ENCODE results near the gene SYT5.
"Not testable (repeated sequence)": the region's sequence is repeated elsewhere in the genome, so short reads cannot be mapped to it uniquely, and the experiment has no call there.

The SYT5 gene

GRCh38 chr19:55206664-55207500 lies 26.8 kb upstream of the SYT5 start:
- DNase-seq = peak; percentile 89

- not testable (repeated sequence) for DNase-seq
These were observed 22.1 kb upstream of the SYT5 start for GRCh38 chr19:55202199-55202598.

- DNase-seq = no peak
These were observed 19.6 kb upstream of the SYT5 start for GRCh38 chr19:55199620-55200204.

GRCh38 chr19:55198651-55199050 lies 18.6 kb upstream of the SYT5 start:
- DNase-seq = no peak

- DNase-seq = no peak
These were observed 17.4 kb upstream of the SYT5 start for GRCh38 chr19:55197528-55197927.

DNA sequence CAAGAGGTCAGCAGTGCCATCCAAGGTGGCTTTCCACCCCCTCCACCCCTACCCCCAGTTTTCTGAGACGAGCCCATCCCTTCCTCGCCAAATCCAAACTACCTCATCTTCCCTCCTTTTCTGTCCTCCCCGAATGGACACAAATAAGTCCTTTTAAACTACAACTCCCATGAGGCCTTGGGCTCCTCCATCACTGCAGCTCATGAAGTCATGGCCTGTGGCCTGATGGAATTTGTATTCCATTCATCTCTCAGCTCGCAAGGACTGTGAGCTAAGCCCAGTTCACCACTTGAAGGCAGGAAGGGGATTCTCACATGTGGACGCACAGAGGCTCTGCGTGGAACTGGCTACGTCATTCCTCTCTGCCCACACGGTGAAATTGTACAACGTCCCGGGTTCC lies 16.7 kb upstream of the SYT5 start:
- DNase-seq = no peak

DNA sequence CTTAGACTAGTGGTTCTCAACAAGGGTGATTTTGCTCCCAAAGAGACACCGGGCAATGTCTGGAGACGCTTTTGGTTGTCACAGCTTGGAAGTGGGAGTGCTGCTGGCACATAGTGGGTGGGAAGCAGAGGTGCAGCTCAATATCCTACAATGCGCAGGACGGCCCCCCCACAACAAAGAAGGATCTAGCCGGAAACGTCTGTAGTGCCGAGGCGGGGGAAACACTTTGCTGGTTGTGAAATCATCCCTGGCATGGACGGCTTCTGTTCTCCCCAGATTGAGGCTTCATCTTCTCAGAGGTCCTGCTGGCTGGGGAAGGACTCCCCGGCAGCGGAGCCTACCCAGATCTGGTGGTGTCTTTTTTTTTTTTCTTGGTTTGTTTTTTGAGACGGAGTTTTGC lies 13.4 kb upstream of the SYT5 start:
- no peak for DNase-seq

- peak; percentile 98 for DNase-seq
These were observed 9.3 kb upstream of the SYT5 start for GRCh38 chr19:55189403-55189835.

DNA sequence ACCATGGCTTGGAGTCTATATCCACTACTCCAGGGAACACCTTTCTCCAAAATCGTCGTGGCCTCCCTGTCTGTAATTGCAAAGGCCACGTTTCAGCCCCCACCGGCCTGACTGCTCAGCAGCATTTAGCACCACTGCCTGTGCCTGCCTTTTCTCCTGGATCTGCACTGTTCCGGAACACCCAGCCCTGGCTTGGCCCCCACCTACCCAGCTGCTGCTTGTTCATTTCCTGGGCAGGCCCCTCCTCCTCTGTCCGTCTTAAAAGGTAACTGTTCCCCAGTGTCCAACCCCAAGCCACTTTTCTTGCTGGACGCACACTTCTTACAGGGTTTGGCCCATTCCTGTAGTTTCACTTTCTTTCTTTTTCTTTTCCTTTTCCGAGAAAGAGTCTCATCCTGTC lies 8.5 kb upstream of the SYT5 start:
- no peak for DNase-seq

- no peak for DNase-seq
These were observed 6.0 kb upstream of the SYT5 start for GRCh38 chr19:55186080-55186479.

- DNase-seq = no peak
These were observed 1.7 kb upstream of the SYT5 start for GRCh38 chr19:55181740-55182139.

DNA sequence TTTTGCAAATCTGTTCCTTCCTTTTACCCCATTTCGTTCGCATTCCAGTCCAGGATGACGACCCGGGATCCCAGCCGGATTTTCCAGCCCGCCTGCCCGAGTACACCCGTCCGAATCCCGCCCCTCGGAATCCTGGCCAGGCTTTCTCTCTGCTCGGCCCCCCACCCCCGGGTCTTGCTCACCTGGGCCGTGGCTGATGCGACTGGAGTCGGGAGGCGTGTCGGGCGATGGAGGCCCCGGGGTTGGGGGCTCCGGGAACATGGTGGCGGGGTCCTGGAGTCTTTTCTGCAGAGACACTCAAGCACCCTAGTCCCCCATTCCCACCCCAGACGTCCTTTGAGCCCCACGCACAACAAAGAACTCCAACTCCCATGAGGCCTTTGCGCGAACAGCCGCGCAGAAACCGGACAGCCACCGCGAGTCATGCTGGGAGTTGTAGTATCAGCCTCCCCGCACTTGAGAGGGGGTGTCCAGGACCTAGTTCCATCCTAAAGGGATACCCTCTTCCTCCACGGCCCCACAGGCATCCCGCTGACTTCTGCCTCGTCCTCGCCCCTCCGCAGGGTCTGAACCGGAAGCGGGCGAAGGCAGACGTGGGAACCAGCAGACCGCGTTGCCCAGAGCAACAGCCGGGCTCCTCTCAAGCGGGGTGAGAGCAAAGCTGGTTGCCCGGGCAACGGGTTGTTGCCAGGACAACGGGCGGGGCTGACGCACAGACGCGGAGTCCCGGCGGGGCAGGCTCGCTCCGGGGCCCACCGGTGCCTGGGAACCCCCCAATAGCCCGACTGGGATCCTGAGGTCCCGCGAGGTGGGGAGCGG lies 1.1 kb downstream of the SYT5 start:
- peak; percentile 50 for DNase-seq

- no peak for DNase-seq
These were observed 4.0 kb downstream of the SYT5 start for GRCh38 chr19:55176076-55176475.

- no peak for DNase-seq
These were observed 4.8 kb downstream of the SYT5 start for GRCh38 chr19:55175117-55175867.

- DNase-seq = no peak
These were observed 5.5 kb downstream of the SYT5 start for GRCh38 chr19:55174425-55175116.

- DNase-seq = peak; percentile 72
These were observed 6.2 kb downstream of the SYT5 start for GRCh38 chr19:55173714-55174409.

- DNase-seq = no peak
These were observed 6.8 kb downstream of the SYT5 start for GRCh38 chr19:55173186-55173713.

GRCh38 chr19:55172741-55173140 lies 7.3 kb downstream of the SYT5 start:
- DNase-seq = peak; percentile 76

DNA sequence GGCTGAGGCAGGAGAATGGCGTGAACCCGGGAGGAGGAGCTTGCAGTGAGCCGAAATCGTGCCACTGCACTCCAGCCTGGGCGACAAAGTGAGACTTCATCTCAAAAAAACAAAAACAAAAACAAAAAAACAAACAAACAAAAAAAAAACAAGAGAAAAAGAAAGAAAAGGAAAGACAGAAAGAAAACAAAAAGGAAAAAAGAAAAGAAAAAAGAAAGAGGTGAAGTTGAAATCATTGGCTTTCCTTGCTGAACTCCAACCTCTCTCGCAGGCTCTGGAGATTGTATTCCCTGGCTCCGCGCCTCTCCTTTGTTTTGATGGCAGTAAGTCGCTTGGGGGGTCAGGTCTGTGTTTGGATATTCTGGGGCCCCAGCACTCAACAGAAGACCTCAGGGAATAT lies 7.8 kb downstream of the SYT5 start:
- not testable (repeated sequence) for DNase-seq

DNA sequence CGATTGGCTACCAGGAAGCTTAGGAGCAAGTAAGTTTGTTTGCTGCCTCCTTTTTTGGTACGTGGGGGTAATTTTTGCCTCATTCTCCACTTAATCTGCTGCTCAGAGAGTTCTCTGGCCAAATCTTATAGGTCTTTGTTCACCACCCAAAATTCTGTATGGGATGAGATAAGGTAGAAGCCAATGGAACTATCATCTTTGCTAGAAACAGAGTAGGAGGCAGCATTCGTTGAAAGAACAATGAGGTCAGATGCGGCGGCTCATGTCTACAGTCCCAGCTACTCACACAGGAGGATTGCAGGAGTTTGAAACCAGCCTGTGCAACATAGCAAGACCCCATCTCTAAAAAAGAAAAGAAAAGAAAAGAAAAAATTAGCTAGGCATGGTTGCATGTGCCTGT lies 8.6 kb downstream of the SYT5 start:
- DNase-seq = no peak

DNA sequence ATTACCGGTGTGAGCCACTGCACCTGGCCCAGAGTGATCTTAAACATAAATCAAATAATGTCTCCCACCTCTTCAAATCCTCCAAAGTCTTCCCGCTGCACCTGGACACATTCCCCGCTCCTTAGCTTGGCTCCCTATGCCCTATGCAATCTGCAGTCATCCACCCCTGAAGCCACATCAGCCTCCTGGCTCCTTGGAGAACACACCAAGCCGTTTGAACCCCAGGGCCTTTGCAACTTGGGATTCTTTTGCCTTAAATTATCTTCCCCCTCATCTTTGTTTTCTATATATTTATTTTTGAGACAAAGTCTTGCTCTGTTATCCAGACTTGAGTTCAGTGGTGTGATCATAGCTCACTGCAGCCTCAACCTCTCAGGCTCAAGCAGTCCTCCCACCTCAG lies 11.0 kb downstream of the SYT5 start:
- DNase-seq = no peak

Data from HCEC 1CT (cell line).